Fibroblast of skin of right quadriceps (primary cell): Measurements from ENCODE around the gene ACOXL.

Experiments
- DNase-seq: peaks from one replicate; pipeline ENCODE4 v3.0.0-alpha.2; 2013

Gene ACOXL

DNA sequence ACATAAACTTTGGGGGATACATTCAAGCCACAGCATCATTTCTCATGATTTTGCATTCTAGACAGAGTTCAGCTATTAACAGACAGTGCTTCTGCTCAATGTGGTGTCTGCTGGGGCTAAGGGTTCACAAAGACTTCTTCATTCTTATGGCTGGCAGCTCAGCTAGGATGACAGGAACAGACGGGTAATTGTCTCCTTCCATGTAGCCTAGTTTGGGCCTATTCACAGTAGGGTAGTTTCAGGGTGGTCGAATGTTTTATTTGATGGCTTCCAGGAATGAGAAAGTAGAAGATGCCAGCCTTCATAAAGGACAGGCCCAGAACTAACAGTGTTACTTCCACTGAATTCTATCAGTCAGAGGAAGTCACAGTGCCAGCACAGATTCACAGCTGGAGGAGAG lies 362.3 kb downstream of the ACOXL start:
- no peak for DNase-seq

DNA sequence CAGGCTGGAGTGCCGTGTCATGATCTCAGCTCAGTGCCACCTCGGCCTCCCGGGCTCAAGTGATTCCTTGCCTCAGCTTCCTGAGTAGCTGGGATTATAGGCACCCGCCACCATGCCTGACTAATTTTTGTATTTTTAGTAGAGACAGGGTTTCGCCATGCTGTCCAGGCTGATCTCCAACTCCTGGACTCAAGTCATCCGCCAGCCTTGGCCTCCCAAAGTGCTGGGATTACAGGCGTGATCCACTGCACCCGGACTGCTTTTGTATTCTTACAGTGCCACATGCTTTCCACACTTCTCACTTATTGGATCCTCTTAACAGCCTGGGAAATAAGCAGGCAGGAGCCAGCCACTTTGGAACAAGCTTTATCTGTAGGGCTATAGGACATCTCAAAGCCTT lies 363.1 kb downstream of the ACOXL start:
- no peak for DNase-seq

DNA sequence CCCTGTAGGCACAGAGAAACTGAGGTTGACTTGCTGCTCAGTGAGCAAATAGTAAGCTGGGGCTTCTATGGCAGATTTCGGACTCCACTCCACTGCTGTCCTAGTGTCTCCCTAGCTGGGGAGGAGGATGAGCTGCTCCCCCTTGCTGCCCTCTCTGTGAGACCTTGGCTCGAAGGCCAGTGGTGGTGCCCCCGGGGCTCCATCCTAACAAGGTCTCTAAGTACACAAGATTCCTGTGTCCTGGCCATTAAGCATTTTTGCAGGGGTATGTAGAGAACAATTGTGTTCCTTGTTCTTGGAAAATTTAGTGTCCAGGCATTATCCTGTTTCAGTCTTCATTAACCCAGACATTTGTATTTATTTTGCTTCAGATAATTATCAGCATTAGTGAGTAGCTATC lies 367.0 kb downstream of the ACOXL start:
- DNase-seq, result no peak

DNA sequence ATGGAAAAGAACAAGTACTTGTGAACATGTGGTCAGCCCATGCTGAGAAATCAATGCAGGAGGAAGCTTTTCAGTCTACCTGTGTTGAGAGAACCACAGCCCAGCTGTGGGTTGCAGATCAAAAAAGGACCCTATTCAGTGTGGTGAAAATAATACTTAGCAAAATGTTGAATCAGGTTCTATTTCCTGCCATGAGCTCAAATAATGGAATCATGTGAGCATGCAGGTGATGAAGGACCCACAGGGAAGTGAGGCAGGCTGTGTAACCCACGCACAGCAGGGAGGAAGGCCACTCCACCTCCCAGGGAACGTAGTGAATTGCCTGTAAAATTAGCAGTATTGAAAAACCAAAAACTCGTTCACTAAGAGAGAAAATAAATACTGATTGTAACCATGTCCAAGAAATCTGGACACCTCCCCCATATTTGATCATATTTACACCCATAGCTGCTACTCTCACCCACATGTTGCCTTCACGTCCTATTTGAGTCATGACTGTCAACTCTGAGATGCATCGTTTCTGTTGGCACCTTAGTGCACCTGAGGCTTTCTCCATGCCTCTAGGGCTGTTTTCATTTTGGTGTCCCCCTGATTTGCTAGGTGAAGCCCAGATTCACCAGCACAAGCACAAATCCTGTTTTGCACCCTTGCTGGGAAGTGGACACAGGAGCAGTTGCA lies 367.9 kb downstream of the ACOXL start:
- no peak for DNase-seq

GRCh38 chr2:111100765-111101162 lies 368.4 kb downstream of the ACOXL start:
- DNase-seq, result no peak

DNA sequence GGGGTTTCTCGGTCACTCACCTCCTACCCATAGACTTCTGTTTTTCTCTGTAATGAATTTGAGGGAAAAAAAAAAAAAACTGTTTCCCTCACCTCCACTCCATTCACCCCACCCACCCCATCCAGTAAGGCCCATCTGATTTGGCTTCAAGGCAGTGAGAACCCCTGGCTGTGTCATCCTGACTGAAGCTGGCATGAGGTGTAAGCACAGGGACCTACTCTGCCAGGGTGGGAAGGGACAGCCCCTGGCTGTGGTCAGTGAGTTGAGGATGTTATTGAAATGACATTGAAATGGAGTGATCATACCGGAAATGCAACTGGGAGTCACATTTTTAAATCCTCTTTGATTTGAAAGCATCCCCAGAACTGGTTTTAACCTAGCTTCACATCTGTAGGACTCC lies 369.2 kb downstream of the ACOXL start:
- DNase-seq, result no peak

DNA sequence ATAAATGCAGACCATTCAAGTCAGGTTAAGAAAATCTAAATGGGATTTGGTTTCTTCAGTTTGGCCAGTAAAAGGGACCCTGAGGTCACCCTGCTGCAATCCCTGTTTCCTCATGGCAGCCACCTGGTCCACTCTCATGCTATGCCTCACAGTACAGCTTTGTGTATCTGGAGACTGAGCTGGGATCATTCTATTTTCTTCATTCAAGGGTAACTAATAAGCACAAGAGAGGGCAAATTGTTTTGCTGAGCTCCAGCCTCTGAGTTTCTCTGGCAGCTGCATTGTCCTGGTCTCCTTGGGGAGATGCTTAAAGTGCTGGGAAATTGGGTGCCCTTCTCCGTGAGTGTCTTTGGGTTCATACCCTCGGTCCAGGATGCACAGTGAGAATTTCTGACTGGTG lies 369.8 kb downstream of the ACOXL start:
- DNase-seq, result no peak

- no peak for DNase-seq
Observed at GRCh38 chr2:111105926-111106325, 373.6 kb downstream of the ACOXL start.

GRCh38 chr2:111106706-111107105 lies 374.3 kb downstream of the ACOXL start:
- DNase-seq, result no peak

GRCh38 chr2:111108745-111109271 lies 376.4 kb downstream of the ACOXL start:
- no peak for DNase-seq

DNA sequence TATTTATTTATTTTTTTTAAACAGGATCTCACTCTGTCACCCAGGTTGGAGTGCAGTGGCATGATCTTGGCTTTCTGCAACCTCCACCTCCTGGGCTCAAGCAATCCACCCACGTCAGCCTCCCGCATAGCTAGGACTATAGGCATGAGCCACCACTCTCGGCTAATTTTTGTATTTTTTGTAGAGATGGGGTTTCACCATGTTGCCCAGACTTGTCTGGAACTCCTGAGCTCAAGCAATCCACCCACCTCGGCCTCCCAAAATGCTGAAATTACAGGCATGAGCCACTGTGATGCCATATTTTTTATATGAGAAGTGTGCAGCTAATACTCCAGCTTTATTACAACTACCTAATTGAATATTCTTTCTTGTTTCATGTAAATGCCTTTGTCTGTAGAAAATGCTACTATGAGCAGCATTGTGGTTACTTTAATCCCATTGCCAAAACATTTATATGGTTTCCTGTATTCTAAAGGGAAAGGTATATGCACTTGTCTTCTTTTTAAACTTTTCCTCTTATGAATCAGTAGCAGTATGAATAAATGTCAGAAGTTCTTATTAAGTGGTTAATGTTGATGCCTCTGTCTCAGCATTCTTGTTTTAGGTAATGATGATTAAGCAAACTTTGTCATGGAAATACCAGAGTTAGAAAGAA lies 378.9 kb downstream of the ACOXL start:
- DNase-seq, result no peak

DNA sequence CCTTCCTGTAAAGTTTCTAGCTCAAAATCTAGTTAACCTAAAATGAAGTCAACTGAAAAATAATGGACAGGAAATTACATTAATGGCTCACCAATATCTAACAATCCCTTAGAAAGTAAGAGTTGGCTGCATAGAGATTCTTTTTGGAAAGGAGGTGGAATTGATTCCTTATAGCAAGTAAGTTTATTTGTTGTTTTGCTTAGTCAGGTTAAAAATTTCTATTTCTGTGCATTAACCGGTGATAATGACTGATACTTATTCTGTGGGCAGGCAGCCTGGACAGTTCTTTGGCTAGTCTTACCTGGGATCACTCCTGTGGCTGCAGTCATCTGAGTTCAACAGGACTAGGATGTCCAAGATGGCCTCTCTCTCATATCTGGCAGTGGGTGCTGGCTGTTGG lies 381.5 kb downstream of the ACOXL start:
- no peak for DNase-seq

- DNase-seq, result no peak
Observed at GRCh38 chr2:111116011-111116746, 383.8 kb downstream of the ACOXL start.

GRCh38 chr2:111116843-111117597 lies 384.6 kb downstream of the ACOXL start:
- peak; percentile 74 for DNase-seq

DNA sequence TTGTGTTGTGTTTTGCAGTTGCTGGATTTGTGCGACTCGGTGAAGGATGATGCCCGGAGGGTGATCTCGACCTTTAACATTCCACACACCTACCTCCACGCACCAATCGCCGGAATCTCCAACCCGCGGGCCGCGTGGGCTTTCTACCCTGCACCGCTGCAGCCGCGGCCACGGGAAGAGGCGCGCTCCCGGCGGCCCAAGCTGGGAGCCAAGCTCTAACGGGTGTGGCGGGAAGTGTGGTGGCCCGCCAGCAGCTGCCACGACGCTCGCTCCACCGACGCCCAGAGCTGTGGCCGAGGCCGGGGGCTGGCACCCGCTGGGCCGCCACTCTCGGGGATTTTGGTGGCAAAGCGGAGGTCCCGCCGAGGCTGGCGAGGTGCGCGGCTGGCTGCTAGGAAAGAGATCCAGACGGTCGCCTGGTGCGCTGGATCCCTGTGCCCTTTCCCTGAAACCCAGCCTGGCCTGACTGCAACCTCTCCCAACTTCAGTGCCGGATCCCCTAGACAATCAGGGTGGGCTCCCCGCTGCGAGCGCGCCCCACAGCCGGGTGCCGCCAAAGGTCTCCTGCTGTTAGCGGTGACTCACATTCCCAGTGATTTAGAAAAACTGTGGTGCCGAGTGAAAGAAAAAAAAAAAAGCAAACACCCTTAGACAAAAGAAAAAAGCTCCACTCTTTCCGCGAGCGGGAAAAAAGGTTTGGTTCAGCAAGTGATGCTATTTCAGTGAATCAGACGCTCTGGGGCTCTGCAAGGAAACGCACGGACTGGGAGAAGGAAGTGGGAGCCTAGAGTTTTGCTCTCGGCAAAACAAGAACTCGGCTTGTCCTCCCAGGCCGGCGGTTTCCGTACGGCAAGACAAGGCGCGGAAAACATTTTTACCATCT lies 385.5 kb downstream of the ACOXL start:
- DNase-seq, result peak; percentile 71

DNA sequence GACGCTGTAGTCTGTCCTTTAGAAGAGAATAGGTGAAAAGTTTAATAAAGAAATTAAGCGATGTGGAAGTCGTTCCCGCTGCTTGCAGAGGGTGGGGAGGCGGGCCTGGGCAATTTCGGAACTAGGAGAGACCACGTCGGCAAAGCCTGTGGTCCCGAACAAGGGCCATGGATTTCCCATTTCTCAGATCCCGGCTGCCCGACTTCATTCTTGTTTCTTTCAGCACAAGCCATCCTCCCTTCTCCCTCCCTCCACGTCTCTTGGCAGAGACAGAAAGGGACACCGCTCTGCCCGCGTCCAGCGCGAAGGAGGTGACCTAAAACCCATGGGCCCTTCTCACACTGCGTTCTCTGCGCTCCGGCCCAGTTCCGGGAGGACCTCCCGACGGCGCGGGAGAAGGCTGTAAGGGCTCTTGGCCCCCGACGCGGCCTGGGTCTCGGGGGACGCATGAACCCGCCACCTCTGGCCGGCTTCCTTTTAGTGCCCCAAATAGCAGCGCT lies 386.2 kb downstream of the ACOXL start:
- DNase-seq, result no peak

- no peak for DNase-seq
Observed at GRCh38 chr2:111118981-111119821, 386.8 kb downstream of the ACOXL start.

GRCh38 chr2:111119822-111120252 lies 387.5 kb downstream of the ACOXL start:
- DNase-seq, result no peak

DNA sequence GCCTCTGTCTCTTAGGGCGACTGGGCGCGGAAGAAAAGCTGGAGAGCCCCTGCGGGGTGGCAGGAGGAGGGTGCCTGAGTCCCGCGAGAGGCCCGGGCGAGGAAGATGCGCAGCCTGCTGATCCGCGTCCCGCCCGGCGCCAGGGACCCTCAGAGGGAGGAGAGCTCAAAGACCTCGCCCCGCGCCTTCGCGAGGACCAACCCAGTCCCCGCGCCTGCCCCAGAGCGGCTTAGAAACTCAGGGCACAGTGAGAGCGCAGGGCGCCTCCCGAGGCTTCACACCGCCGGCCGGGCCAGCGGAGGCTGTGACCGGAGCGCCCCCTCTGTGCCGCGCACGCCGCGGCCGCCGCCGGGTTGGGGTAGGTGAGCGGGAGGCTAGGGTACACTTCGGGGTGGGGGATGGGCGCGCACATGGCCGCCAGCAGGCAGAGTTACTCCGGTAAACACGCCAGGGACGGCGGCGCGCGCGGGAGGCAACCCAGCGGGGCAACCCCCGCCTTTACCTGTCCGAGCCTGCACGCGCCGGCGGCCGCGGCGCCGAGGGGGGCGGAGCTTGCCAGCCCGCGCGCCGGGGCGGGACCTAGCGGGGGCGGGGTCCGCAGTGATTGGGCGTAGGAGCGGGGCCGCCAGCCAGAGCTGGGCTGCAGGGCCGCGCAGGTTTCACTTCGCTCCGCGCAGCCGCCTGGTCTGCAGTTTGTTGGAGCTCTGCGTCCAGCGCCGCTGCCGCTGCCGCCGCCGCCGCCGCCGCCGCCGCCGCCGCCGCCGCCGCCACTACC lies 388.1 kb downstream of the ACOXL start, which contains the start of gene BCL2L11:
TSS of gene BCL2L11 (plus strand) at position 662 of the 775 bp plus-strand sequence. CDS start 2,832 bp downstream, outside the sequence.
- DNase-seq, result peak; percentile 87
